Measurements from ENCODE around the gene ZNF689. TPM values are rescaled to one million over a fixed set of nuclear protein-coding genes. Genes with fewer than 3 reads are reported as not detected.

The ZNF689 gene
- 10 to 100 TPM; 14.8 to 15.5 TPM for total RNA-seq

DNA sequence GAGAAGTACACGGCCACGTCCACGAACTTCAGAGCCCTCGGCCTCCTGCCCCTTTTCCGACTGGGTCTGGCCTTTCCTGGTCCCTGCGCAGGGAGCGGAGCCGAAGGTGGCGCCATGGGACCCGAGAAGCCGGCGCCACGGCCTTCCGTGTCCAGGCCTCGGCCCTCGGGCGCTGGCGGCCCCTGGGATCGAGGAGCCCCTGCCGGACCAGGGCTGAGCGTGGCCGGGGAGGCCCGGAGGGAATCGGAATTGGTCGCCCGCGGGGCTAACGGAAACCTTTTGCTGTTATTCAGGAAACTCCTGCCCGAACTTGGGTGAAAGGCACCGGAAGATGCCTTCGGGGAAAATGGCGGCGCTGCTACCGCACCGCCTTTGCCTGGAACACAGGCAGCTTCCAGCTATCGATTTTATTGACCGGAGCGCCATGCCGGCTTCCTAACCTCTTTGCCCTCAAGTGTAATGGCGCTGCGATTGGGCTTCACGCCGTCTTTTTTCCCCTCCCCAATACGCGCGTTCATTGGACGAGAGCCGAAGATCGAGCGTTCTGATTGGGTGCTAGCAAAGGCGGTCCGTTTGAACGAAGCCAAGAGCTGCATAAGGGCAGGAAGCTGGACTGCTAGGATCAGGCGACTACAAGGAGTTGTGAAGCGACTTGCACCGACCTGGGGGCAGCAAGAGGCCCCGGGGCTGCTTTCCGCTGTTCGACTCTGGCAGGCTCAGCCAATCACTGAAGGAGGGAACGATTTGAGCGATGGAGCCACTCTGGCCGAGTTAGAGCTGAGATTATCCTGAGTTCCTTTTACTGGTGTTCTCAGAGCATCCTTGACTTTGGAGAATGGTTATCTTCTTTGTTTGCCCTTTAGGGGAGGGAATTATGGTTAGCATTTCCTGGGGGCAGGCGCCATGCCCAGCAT, at the start of gene ZNF689:
Gene ZNF689 (minus strand): TSS at position 464 of the 914 bp plus-strand sequence. CDS start 348 bp downstream, at position 116.
- no peaks in the 10 kb centered on the region for H3K27me3 Mint-ChIP-seq
- peak within 1 kb of the TSS; percentile 91 for H3K4me3 Mint-ChIP-seq
- peaks cover 16% of the 10 kb centered on the region for H3K36me3 Mint-ChIP-seq
- no peaks in the 10 kb centered on the region for H3K9me3 Mint-ChIP-seq
- peak within 1 kb of the TSS; percentile 94 for H3K27ac Mint-ChIP-seq
- peak; percentile 92 for DNase-seq
- peaks cover 17% of the 10 kb centered on the region for H3K4me1 Mint-ChIP-seq

DNA sequence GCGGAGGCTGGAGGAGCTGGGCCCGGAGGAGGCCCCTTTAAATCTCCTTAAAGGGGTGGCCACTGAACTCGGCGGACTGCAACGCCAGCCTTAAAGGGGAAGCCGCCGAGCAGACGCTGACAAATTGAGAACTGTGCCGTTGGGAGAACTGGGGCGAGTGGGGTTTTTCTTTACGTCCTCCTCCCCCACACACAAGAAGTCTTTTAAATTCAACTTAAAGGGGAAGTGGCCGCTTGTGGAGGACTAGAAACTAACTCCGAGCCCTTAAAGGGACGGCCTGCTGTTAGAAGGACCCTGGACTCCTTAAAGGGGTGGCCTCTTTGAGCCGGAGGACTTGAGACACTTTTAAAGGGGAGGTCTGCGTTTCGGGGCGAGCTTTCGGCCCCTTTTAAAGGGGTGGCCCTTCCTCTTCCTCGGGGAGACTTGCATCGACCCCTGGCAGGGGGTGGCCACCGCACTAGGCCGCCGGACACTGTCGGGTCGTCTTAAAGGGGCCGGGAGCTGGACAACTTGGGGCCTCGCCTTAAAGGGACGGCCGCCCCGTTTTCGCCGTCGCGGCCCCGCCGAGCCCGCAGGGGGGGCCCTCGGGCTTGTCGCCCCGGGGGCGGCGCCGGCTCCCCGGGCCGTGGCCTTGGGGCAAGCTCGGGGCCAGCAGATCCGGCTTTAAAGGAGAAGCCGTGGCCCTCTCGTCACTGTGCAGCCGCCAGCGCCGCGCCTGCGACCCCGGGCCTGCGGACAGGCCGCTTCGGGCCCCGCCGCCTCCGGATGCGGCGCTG, 48.7 kb upstream of the ZNF689 start:
- Mint-ChIP-seq H3K4me1 (peaks cover 54% of the 10 kb centered on the region), H3K9me3 (no peaks in the 10 kb centered on the region), H3K36me3 (peaks cover 58% of the 10 kb centered on the region), H3K27me3 (no peaks in the 10 kb centered on the region), H3K27ac (peak overlapping the region; percentile 100), H3K4me3 (peak overlapping the region; percentile 99)
- DNase-seq: no peak

DNA sequence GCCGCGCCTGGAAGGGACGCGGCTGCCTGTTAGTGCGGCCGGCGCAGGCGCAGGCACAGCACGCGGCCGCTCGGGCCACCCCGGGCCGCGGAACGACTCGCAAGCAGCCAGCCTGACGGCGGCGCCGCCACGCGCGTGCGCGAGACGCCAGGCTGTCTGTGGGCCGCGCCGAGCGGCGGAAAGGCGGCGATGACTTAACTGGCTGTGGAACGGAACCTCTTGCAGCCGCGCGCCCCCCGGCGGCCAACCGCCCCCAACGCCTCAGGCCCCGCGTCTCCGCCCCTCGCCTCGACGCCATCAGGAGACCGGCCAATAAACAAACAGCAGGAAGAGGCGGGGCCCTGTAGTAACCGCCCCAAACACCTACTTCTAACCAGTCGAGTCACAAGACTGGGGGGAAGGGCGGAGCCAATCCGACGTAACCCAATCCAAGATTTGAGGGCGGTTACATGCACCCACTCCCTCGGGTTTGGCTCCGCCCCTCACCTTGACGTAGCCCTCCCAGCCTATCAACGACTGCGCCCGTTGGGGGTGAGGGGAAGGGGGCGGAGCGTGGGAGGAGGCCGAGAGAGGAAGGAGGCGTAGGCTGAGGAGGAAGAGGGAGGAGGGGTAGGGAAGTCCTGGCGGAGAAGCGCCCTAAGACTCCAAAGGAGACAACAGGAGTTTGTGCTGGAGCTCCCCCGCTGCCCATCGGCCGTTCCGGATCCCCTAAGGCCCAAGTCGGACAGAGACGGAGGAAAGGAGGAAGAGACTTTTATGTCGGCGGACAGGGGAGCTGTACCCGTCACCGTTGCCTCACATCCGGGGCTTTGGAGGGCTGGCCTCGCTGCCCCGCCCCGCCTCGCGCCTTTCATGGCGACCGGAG, 47.9 kb upstream of the ZNF689 start, which contains the start of gene FBRS:
Gene FBRS (plus strand): TSS at position 566 of the 865 bp plus-strand sequence. CDS start 1,088 bp downstream, outside the sequence.
- H3K27ac Mint-ChIP-seq: peak within 1 kb of the TSS; percentile 100
- H3K36me3 Mint-ChIP-seq: peaks cover 51% of the 10 kb centered on the region
- DNase-seq: peak; percentile 100
- H3K4me1 Mint-ChIP-seq: peaks cover 47% of the 10 kb centered on the region
- H3K27me3 Mint-ChIP-seq: no peaks in the 10 kb centered on the region
- peak within 1 kb of the TSS; percentile 99 for H3K4me3 Mint-ChIP-seq
- no peaks in the 10 kb centered on the region for H3K9me3 Mint-ChIP-seq

DNA sequence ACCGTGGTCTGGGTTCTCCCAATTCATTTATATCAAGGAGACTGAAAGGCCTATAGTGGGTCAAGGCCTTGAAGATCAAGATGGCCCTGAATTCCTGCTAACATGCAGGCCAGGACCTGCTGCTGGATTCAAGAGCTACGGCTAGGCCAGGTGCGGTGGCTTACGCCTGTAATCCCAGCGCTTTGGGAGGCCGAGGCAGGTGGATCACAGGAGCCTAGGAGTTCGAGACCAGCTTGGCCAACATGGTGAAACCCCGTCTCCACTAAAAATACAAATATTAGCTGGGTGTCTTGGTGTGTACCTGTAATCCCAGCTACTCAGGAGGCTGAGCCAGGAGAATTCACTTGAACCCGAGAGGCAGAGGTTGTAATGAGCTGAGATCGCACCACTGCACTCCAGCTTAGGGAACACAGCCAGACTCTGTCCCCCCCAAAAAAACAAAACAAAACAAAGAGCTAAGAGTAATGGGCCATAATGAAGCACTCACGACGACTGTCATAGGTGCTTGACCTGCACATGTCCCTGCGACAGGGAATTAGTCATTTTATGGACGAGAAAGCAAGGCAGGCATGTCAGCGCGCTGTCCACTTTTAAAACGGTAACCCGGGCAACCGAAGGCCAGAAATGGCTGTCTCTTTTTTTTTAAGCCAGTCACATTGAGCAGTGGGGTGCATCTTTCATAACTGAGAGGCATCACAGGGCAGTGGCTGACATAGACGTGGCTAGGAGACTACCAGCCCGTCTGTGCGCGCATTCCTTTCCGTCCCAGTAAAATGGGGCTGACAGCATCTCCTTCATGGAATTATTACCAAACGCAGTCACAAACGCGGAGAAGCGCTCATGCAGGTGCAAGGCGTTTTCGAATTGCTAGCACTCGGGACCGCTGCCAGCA, 47.0 kb upstream of the ZNF689 start:
- no peaks in the 10 kb centered on the region for H3K9me3 Mint-ChIP-seq

DNA sequence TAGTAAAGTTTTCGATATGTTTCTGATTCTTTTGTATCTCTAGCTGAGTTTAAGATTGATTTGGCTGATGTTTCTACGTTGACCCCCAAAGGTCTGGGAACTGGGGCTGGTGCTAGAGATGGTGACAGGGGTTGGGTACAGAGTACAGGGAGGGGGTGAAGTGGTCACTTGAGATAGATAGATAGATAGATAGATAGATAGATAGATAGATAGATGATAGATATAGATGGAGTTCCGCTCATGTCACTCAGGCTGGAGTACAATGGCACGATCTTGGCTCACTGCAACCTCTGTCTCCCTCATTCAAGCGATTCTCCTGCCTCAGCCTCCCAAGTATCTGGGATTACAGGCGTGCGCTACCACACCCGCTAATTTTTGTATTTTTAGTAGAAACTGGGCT, 46.2 kb upstream of the ZNF689 start:
- H3K4me3 Mint-ChIP-seq: no peak overlapping the region
- H3K27me3 Mint-ChIP-seq: no peaks in the 10 kb centered on the region
- DNase-seq: no peak
- peaks cover 49% of the 10 kb centered on the region for H3K36me3 Mint-ChIP-seq
- H3K27ac Mint-ChIP-seq: peak overlapping the region; percentile 23
- H3K9me3 Mint-ChIP-seq: no peaks in the 10 kb centered on the region
- peaks cover 47% of the 10 kb centered on the region for H3K4me1 Mint-ChIP-seq

More for the DNA sequence above, 47.0 kb upstream of the ZNF689 start:
- Mint-ChIP-seq H3K27ac (peak overlapping the region; percentile 87), H3K4me3 (peak overlapping the region; percentile 77), H3K4me1 (peaks cover 48% of the 10 kb centered on the region), H3K36me3 (peaks cover 51% of the 10 kb centered on the region), H3K27me3 (no peaks in the 10 kb centered on the region)
- no peak for DNase-seq

DNA sequence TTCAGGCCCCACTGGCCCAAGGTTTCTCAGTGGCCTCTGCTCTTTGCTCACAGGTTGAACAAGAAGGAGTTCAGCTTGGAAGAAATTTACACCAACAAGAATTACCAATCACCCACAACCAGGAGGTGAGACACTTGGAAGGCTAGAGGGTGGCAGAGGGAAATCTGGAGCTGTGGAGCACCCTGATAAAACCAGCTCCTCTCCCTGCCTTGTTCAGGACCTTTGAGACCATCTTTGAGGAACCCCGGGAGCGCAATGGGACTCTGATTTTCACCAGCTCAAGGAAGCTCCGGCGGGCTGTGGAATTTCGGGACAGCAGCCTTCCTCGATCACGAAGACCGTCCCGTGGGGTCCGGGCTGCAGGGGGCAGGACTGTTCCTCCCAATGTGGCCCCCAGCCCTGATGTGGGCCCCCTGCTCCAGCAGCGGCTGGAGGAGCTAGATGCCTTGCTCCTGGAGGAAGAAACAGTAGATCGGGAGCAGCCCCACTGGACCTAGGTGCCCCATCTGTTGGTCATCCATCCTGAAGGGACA, 45.7 kb upstream of the ZNF689 start:
- peaks cover 45% of the 10 kb centered on the region for H3K36me3 Mint-ChIP-seq
- DNase-seq: no peak
- H3K9me3 Mint-ChIP-seq: no peaks in the 10 kb centered on the region
- no peak overlapping the region for H3K27ac Mint-ChIP-seq
- peaks cover 44% of the 10 kb centered on the region for H3K4me1 Mint-ChIP-seq
- no peaks in the 10 kb centered on the region for H3K27me3 Mint-ChIP-seq
- no peak overlapping the region for H3K4me3 Mint-ChIP-seq

DNA sequence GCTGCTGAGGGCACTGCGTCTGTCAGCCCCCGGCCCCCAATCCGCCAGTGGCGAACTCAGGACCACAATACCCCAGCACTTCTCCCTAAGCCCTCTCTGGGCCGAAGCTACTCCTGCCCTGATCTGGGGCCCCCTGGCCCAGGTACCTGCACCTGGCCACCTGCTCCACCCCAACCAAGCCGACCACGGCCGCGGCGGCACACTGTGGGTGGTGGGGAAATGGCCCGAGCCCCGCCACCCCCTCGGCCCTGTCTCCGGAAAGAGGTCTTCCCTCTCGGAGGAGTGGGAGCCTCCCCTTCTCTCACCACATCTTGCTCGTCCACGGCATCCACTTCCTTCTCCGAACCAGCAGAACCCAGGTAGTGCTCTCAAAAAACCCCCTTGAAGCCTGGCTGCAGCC, 44.7 kb upstream of the ZNF689 start:
- Mint-ChIP-seq H3K9me3 (no peaks in the 10 kb centered on the region), H3K36me3 (peaks cover 40% of the 10 kb centered on the region), H3K4me3 (no peak overlapping the region), H3K4me1 (peaks cover 44% of the 10 kb centered on the region), H3K27me3 (no peaks in the 10 kb centered on the region), H3K27ac (no peak overlapping the region)
- DNase-seq: no peak

DNA sequence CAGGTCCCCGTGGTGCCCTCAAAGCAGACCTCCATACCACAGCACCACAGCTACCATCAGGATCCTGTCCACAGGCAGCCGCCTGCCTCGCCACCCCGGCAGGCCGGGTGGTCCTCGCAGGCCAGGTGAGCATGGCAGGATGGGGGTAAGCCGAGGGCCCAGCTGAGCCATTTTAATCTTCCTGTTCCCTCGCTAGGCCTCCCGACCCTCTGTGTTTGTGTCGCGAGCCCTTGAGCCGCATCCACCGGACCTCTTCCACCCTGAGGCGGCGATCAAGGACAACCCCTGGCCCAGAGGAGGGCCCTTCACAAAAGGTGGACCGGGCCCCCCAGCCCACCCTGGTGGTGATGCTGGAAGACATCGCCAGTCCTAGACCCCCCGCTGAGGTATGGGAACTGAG, 42.5 kb upstream of the ZNF689 start:
- Mint-ChIP-seq H3K4me1 (peaks cover 48% of the 10 kb centered on the region), H3K4me3 (peak overlapping the region; percentile 97), H3K27me3 (no peaks in the 10 kb centered on the region), H3K9me3 (no peaks in the 10 kb centered on the region), H3K36me3 (peaks cover 40% of the 10 kb centered on the region), H3K27ac (peak overlapping the region; percentile 91)
- DNase-seq: no peak

DNA sequence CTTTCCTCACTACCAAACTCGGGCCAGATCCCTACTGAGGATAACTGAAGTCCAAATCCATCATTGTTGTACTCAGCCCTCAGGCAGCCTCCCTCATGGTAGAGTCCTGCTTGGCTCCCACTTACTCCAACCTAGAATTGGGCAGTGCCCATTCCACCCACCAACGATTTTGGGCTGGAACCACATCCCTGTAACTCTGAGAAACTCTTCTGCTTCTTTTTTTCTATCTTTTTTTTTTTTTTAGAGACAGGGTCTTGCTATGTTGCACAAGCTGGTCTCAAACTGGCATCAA, 41.8 kb upstream of the ZNF689 start:
- Mint-ChIP-seq H3K4me1 (peaks cover 41% of the 10 kb centered on the region), H3K9me3 (no peaks in the 10 kb centered on the region), H3K36me3 (peaks cover 33% of the 10 kb centered on the region), H3K27me3 (no peaks in the 10 kb centered on the region), H3K4me3 (peak overlapping the region; percentile 97), H3K27ac (peak overlapping the region; percentile 91)
- DNase-seq: no peak

DNA sequence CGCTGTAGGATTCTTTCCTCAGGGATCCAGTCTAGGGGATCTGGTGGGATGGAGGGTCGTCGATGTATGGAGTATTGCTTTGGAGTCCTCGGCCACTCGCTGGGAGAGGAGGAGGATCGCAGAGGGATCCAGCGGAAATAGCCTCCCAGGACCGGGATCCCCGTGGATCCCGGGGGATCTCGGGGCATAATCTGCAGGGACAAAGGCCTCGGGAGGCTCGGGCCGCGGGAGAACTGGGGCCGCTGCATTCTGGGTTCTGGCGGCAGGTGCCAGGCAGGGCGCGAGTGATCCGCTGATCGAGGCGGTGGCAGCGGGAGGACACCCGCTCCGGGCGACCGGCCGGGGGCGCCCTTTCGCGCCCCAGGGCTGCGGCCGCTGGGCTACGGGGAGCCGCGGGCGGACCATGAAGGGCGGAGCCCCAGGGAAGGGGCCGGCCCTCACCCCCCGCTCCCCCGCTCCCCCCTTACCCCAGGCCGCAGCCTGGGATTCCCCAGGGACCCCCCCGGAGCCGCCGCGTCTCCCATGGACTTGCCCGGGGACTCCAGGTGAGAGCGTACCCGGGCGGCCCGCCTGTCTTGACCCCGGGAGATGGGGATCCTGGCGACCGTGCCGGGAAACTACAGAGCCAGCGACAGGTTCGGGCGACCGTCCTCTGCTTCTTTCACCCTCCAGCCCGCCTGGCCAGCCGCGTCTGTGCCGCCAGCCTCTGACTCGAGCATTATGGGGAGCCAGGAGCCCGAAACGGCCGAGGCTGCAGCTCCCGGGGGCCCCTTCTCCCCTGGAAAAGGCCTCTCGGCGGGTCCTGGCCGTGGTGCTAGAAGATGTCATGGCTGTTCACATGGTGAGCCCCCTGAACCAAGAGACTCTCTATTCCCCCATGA, 41.2 kb upstream of the ZNF689 start:
- no peaks in the 10 kb centered on the region for H3K27me3 Mint-ChIP-seq

DNA sequence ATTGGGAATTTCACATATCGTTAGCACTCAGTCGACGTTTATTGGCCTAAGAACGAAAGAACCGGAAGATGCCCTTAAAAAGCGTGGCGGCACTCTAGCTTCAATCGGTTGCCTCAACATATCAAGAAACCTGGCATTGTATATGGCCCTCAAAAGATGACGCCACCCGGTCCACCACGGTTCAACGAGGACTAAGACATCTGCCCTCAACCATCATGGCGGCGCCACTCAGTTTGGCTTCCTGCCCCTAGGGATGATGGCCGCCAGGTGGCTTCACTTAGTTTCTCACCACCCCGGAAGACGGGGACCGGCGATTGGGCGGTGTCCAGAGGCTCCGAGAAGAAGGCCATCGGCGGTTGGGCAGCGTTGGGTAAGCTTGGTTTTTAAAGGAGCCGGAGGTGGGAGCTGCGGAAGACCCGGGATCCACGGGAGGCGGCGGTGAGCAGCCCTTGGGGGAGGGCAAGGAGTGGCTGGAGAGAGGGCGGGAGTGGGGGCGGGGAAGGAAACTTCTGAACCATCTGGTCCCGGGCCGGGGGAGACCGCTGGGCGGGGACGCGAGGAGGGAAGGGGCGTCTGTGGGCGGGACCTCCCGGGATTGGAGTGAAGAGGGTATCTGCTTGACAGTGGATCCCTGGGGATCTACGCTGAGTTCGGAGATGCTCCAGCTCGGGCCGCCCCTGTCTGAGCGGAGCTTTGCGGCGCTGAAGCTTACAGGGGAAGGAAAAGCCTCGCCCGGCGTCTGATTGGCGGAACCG, 40.4 kb upstream of the ZNF689 start, which contains the start of gene PRR14:
Gene PRR14 (plus strand): TSS at position 592 of the 755 bp plus-strand sequence. CDS start 686 bp downstream, outside the sequence.
- peak within 1 kb of the TSS; percentile 97 for H3K27ac Mint-ChIP-seq
- H3K4me3 Mint-ChIP-seq: peak within 1 kb of the TSS; percentile 97
- peak; percentile 99 for DNase-seq
- H3K36me3 Mint-ChIP-seq: peaks cover 23% of the 10 kb centered on the region
- H3K4me1 Mint-ChIP-seq: peaks cover 32% of the 10 kb centered on the region
- H3K9me3 Mint-ChIP-seq: no peaks in the 10 kb centered on the region
- H3K27me3 Mint-ChIP-seq: no peaks in the 10 kb centered on the region

More for the DNA sequence above, 41.2 kb upstream of the ZNF689 start:
- DNase-seq: peak; percentile 89
- Mint-ChIP-seq H3K36me3 (peaks cover 28% of the 10 kb centered on the region), H3K9me3 (no peaks in the 10 kb centered on the region), H3K4me3 (peak overlapping the region; percentile 97), H3K4me1 (peaks cover 37% of the 10 kb centered on the region), H3K27ac (peak overlapping the region; percentile 97)

DNA sequence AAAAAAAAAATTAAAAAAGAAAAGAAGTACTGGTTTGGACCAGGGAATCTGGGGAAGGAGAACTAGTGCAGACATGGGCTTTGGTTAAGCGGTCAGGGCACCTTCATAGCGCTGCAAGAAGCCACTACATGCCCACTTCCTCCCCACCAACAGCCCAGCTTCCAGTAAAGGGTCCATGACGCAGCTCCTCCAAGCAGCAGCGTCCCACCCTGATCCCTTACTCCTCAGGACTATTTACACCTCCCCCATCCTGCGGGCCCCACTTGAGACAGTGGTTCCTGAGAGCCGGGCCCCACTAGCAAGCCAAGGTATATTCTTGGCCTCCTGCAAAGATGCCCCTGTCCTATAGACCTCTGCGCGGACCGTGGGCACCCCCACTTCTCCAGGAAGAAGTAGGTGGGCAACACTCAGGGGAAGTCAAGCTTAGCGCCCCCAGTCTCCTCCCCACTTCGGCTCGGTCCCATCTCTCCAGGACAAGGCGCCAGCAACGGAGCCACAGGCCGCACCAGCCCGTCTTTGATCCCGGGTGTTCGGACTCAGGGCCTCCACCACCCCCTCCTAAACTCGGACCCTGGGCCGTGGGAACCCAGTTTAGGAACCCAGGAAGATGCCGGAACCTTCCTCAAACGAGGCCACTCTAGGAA, 39.7 kb upstream of the ZNF689 start:
- H3K4me3 Mint-ChIP-seq: peak overlapping the region; percentile 97
- H3K36me3 Mint-ChIP-seq: peaks cover 18% of the 10 kb centered on the region
- peak; percentile 22 for DNase-seq
- no peaks in the 10 kb centered on the region for H3K27me3 Mint-ChIP-seq
- H3K27ac Mint-ChIP-seq: peak overlapping the region; percentile 97
- H3K9me3 Mint-ChIP-seq: no peaks in the 10 kb centered on the region
- peaks cover 27% of the 10 kb centered on the region for H3K4me1 Mint-ChIP-seq

Measured in activated naive CD8-positive, alpha-beta T cell treated with anti-CD3 and anti-CD28 coated beads for 36 hours (primary cell).